UCSD-AML1 (cell line): ENCODE data around the gene GSDME.

Source experiments
- DNase-seq: peaks from one replicate; lab custom pipeline; 2025; ENCODE audit not compliant: unreplicated experiment; lab: John Stamatoyannopoulos, UW

GSDME gene

DNA sequence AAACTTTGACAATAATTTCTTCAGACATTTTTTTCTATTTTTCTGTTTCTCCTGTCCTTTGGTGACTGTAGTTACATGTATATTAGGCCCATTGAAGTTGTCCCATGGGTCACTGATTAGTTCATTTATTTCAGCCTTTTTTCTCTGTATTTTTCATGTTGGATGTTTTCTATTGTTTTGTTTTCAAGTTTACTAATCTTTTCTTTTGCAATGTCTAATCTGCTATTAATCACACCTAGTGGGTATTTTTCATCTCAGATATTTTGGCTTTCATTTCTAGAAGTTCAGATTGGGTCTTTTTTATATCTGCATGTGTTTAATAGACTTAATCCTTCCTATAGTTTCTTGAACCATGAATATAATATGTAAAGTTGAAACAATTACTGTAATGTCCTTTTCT is 99.3 kb downstream of the GSDME start:
- no peak for DNase-seq

DNA sequence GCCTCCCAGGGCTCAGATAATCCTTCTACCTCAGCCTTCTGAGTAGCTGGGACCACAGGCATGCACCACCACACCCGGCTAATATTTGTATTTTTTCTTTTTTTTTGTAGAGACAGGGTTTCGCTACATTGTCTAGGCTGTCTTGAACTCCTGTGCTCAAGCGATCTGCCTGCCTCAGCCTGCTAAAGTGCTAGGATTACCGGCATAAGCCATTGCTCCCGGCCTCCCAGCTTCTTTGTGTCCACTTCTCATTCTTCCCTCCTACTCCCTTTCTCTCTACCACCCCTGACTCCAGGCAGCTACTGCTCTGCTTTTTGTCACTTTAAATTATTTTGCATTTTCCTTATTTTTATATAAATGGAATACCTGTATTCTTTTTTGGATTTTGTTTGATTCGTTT is 100.7 kb downstream of the GSDME start:
- no peak for DNase-seq

GRCh38 chr7:24654305-24654704 is 103.0 kb downstream of the GSDME start:
- DNase-seq = no peak

- no peak for DNase-seq
Measured at GRCh38 chr7:24653316-24654085, 103.8 kb downstream of the GSDME start.

DNA sequence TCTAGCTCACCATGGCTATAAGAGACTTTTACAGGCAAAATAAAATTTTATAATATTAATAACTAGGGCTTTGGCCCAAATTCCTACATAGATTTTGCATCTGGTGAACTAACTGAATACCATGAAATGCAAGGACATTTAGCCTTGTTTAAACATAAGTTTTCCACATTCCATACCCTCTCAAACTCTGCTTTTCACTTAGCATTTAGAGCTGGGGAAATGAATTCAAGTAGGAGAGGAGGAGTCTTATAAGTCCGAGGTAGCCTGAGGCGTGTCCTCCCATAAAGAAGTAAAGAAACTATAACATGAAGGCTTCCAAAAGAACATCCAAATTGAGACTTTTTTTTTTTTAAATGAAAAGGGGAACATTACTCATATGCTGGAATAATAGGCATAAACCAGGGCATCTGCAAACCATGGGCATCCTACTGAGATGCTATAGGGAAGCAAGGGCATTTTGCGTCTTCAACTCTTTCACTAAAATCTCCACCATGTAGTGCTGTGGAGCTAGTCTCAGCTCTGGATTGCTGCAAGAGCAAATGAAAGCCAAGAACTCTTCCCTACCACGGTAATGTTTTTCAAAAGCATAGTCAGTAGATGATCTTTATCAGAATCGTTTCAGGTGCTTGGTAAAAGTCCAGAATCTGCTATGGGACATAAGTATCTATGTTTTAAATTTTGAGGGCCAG is 104.9 kb downstream of the GSDME start:
- no peak for DNase-seq
